Lower leg skin (tissue), 3 donors: ENCODE data around the gene PXDN.

Experiments used
- CTCF ChIP-seq, 3 donors: fragments of 450-650 bp; IDR thresholded peaks; one replicate each; pipeline ENCODE4 v1.5.1; 2016; ENCODE audit warnings: antibody characterized with exemption in 3 of 3, mild to moderate bottlenecking in 3 of 3, moderate library complexity in 2 of 3
- POLR2A ChIP-seq, 2 donors: fragments of 450-650 bp; IDR thresholded peaks; one replicate each; pipeline ENCODE4 v1.6.1; 2016 to 2017; ENCODE audit warnings: antibody characterized with exemption in 2 of 2, mild to moderate bottlenecking in 1 of 2, moderate library complexity in 1 of 2

- no peak for TF ChIP-seq CTCF (IDR thresholded peaks at IDR 0.05)
- TF ChIP-seq POLR2A (IDR thresholded peaks at IDR 0.05): no peak
Measured at GRCh38 chr2:1713142-1713838, 31.0 kb downstream of the PXDN start.
